SK-MEL-5 (cell line): Measurements from ENCODE around the gene EMX2. TPM values are rescaled to one million over a fixed set of nuclear protein-coding genes. Genes with fewer than 3 reads are reported as not detected.

ENCODE experiments used
- DNase-seq: peaks from one replicate; pipeline ENCODE4 v3.0.0-alpha.2; 2016; ENCODE audit warnings: low read depth, low spot score
- in situ Hi-C: cut with HindIII; loops from 2 replicates; pipeline ENCODE4 v1.10.0; 2016; ENCODE audit warnings: low sequenced_read_pairs, high pct_unique_total_duplicates, low pct_unique_long_range_greater_than_20kb
- total RNA-seq: library from RNA; depleted of rRNA; stranded (reverse); fragments of >200 nt; shearing (Covaris generic); gene quantifications from 2 replicates; pipeline ENCODE4 v1.2.3, GENCODE V29; 2014

Gene EMX2
- total RNA-seq, 1 experiment from 2014 or later: not detected

DNA sequence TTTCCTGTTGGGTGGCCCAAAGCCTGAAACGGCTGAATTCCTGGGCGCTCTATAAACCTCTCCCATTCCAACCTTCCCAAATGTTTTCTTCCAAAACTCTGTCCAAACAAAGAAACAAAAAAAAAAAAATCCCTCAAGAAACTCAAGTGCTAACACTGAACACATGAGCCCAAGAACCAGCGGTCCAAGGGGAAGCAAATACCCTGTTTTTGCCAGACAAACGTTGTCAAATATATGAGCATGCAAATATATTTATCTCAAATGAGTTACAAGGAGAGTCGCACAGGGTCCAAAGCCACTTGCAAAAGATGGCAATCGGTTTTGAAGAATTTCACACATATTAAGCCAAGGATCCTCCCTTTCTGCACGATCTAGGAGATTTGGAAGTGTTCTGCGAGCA is 23.3 kb upstream of the EMX2 start:
- DNase-seq: no peak
- in situ Hi-C loops: no loop called here

DNA sequence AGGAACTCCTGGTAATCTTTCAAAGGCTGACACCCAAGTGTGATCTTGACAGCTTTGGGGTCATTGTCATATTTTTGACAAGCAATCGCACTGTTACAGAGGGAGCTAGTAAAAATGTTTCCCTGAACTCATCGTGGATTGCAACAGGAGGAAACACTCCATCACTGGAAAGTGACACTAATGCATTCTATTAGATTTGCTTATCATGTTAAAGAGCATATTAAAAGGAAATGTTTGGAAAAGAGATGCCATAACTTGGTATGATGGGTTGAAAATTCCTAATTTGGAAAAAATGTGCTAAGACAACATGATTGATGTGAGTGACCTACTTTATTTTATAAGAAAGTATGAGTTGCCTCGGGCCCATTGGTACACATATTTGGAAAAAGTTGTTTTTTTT is 22.7 kb upstream of the EMX2 start:
- in situ Hi-C loops: no loop called here
- DNase-seq: no peak

DNA sequence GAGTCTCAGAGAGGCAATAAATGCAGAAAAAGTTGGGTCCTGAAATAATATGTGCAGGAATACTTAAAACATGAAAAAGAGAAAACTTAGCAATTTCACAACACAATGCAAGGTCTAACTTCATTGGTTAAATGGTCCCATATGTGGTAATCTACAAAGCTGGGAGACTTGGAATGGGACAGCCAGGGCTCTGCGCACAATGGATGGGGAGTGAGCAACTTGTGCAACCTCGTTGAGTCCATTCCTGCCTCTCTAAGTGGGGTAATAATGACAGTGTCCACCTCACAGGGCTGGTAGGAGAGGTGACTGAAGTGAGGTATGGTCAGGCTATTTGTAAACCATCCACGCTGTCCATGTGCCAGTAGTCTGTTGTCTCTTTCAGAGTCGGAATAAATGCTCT is 11.8 kb upstream of the EMX2 start:
- in situ Hi-C loops: no loop called here
- no peak for DNase-seq

DNA sequence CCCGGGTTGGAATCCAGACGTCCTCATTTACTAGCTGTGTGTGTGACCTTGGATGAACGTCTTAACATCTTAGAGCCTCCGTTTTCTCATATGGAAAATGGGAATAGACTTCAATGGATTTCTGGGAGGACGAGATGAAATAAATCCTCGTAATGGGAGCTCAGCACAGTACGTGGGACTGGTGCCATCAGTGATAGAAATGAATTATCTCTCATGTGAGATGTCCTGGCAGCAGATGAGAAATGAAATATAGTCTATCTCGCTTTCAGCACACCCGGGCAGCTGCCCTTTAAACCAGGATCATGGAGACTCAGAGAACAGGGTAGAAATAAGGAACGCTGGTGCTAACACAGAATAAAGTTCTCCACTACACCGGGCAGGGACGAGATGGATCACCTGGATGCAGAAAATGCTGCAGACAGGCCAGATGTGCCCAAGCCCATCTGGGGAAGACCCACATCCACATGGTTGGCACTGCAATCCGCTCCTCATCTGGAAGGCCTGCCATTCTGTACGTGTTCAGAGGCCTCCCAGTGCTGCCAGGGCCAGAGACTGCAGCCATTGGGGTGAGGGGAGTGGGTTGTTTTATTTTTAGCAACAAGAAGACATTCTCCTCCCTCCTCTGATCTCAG is 11.1 kb upstream of the EMX2 start:
- in situ Hi-C loops: no loop called here
- no peak for DNase-seq

DNA sequence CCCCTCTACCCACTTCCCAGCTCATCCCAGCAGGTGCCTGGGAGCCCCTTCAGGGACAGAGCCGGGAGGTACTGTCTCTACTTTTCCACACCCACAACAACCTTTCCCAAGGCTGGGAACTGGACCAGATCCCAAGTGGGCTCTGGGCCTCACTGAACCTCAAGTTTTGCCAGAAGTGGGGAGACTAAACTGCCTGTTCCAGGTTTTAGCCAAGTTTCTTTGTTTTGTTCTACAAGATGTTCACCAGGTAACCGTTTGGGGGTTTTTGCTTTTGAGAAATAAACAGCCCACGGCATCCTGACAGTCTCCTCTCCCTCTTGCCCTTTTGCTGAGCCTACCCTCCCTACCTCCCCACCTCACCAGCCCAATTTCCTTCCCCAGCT is 10.6 kb upstream of the EMX2 start:
- in situ Hi-C loops: no loop called here
- no peak for DNase-seq

DNA sequence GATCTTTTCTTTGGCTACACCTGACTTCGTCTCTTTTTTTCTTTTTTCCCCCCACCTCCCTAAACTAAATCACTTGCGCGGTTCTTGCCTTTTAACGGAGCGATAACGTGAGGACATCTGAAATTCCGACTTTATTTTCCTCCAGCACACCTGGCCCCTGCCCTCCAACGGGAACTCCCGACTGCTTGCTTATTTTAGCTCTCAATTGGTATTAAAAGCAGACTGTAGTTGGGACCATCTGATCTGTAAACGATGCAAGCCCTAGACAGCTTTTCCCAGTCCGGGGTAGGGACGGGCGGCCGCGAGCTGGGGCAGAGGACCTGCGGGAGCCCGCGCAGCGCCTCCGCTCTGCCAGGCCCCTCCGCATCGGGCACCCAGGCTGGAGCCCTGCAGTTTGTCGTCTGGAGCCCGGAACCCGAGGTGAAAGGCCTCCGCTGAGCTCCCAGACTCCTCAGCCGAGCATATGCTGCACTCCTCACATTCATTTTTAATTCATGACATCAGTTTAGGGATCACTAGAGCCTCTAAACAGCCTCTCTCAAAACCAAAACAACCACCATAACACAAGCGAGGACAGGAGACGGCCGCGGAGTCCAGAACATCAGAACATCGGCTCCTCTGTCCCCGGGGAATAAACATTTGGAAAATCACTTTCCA is 10.0 kb upstream of the EMX2 start:
- in situ Hi-C loops: no loop called here
- no peak for DNase-seq

DNA sequence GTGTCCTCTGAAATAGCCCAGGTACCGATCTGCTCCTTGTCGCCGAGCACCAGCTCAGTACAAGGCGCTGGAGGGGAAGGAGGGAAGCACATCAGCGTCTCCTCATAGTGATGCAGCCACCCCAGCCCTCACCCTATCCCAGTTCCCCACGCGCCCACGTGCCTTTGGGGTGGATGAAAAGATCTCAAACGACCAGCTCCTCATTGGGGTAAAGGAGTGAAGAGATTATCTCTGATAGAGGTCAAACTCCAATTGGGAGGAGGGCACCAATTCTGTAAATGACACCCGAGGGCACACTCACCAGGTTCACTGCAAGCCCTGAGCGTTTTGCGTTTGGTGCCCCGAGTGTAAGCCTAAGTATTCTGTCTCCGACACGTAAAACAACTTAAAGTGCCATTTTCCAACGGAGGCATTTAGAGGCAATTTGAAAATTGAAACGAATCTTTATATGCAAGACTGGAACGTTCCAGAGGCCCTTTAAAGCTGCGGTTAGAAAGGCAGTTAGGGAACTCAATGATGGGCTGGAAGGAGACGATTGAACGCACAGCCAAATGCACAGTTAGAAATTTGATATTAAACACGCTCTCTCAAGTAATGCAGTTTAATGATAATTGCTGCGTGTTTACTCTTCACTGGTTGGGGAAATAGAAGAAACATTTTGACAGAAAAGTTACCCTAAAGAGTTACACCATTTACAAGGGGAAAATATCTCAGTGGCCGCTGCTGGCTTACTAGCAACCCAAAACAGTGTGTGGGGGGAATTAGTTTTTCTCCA is 8.9 kb upstream of the EMX2 start:
- in situ Hi-C loops: no loop called here

DNA sequence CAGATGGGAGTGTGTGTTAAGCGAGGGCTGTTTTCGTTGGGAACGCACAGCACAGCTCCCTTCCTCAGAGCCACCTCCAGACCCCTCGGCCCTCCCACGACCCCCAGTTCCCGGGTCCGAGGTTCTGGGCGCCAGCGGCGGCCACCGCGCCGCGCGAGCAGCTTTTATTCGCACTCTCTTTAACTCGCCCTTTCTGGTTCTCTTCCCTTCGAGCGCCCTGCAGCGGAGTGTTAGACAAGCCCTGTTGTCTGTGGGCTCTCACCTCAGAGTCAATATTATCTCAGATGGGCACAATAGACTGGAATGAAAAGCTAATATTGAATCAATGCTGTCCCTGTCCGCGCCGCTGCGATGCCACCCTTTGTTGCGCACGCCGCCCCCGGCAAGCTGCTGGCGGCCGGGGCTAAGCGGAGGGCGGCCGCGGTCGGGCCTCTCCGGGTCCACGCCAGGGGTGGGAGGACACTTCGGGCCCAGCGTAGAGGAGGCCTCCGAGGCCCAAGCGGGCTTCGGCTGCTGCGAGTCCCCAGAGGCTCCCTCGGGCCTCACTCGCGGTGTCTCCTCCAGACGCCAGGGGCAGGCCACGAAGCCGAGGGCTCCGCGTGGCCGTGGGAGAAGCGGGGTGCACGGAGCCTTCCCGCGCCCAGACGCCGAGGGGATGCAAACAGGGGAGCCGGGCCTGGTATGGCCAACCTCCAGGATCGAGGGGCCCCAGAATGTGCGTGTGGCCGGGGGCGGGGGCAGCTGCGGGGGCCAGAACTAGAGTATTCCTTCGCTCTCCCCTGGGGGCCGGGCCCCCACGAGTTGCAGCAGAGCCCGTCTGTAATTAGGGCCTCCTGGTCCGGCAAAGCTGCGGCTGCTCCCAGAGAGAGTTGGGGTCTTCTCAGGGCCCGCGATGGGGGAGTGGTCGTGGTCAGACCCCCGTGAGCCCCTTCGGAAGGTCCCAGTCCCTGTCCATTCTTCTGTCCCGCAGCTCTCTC is 7.9 kb upstream of the EMX2 start:
- no peak for DNase-seq
- in situ Hi-C loops: no loop called here

More for the DNA sequence above, 8.9 kb upstream of the EMX2 start:
- no peak for DNase-seq

DNA sequence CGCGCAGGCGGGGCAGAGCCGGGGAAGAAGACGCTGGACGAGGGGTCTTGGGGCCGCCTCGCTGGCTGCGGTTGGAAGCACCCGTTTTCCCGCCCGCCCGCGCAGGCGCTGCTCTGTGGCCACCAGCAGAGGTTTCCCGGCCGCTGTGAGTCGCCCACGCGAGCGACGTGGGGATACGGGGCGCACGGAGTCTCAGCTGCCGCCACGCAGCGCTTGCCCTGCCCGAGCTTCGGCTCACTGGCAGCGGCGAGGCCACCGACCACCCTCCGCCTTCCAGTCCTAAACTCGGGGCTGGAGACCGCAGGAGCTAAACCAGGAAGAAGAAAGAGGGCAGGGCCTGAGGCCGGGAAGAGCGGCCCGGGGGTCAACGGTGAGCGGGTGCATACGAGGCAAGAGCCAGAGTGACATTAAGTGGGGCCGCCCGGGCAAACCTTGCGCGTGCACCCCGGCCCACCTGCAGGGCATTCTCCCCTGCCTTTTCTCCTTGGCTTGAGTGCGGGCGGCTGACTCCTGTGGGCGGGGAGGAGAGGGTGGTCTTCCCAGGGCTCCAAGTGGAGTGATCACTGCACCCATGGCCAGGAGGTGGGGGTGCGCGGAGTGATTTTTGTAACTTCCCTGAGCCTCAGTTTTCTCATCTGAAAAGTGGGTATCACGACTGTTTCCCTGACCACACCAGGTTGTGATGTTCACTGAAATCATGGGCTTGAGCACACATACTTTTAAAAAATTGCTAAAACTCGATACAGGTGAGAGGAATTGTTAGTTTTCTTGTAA is 7.1 kb upstream of the EMX2 start:
- in situ Hi-C loops: no loop called here
- DNase-seq: no peak

DNA sequence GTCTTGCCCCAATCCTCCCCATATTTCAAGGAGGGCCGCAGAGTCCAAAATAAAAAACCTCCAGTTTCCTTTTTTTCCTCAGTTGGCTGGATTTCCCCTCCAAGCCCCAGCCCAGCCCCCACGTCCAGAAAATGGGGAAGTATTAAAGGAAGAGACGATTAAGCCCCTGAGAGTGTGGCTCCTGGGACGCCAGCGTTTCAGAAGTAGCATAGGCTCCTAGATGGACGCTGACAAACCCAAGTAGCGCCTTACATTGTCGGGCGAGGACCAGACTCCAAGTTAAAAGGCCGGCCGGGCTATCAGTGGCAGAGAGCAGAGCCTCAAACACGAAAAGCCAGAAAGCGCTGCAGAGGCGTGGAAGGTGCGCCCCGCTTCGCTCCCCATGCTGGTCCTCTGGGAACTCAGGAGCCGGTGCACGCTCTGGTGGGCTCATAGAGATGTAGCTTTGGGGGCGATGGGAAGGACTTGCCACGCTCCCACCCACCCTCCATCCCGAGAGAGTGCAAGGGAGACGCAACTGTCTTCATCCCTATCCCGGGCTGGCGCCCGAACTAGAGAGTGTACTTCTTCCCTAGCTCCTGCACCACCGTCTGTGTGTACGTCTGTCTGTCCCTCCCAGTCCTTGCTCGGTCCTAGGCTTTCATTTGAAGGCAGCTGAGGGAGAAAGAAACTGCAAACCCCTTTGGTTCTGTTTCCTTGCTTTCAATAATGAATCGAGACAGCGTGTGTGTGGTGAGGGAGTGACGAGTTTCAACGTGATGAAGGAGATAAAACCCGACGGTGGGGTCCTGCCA is 6.3 kb upstream of the EMX2 start:
- in situ Hi-C loops: no loop called here
- no peak for DNase-seq

DNA sequence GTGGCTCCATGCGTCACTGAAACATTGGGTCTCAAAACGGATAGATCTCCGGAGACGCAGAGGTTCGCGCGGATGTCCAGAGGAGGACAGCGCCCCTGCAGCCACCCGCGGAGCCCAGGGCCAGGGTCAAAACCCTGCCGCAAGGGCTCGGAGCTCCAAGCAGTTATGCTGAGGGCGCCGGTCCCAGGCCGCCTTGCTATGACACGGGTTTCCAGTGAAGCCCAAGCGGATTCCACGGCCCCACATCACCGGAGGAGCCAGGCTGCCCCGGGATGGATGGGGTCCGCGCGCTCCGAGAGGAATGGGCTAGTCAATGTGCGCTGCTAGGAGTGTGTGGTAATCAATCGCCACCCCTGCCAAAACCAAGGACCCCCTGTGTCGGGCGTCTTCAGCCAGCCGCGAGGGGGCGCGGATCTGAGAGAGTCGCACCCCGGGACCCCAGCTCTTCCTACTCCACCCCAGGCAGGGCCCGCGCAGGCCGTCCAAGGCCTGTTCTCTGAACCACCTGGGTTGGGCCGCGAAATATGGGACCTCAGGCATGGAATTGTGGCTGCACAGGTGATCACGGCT is 5.6 kb upstream of the EMX2 start:
- no peak for DNase-seq
- in situ Hi-C loops: no loop called here

DNA sequence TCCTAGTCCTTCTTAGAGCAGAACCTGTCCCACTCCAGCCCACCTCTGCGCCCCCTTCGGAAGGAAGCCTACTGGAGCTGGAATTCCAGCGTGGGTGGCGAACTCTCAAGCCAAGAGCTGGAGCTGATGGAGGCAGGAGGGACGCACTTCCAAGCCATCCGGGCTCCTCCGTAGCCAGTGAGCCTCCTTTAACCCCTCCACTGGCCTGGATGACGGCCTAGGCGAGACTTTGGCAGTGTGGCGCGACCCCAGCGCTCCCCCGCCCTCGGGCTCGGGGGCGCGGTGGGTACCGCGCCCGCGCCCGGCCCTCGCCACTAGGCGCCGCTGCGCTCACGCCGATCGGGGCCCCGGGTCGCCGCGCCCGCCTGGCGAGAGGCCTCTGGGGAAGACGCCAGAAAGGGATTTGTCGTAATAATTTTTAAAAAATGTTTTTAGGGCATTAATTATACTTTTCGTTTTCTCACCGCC is 5.1 kb upstream of the EMX2 start:
- peak; percentile 9 for DNase-seq
- in situ Hi-C loops: no loop called here

DNA sequence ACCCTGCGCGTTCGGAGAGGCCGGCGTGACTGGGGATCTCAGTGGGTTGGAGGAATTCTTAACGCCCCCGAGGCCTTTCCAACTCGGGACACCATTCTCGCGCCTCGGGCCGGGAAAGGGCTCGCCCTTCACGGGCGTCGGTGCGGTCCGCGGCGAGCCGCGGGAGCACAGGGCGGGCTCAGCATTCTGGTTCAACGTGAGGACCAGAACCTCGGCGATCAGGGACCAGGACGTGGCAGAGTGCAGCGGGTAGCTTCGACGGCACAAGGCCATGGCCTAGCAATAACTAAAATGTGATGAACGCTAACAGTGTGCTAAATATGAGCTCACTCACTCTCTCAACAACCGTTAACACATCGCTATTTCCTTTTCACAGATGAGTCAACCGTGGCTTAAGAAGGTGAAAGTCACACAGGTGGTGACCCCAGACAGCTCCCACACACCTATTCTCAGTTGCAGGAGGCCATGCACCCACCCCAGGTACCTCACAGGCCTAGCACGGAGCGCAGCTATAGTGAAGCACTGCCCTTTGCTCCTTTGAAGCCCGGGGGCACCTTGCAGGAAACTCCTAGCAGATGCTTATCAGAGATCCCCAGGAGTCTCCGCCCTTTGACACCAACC is 4.5 kb upstream of the EMX2 start:
- no peak for DNase-seq
- in situ Hi-C loops: no loop called here

DNA sequence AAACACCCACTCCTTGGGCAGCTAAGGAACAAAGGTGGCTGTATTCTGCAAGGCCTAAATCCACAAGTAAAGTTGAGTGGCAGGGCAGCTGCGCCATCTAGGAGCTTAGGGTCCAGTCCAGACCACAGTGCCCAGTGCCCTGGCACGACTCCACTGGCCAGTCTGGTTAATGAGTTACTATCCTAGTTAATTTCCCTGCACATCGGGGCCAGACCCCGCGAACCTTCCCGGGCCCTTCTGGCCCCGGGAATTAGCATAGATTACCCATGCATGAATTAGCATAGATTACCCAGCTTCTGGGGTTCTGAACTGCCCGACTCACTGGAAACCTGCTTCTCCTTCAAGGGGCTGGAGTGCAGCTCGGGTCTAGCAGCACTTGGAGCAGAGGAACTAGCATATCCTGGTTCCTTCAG is 3.2 kb upstream of the EMX2 start:
- in situ Hi-C loops: no loop called here

DNA sequence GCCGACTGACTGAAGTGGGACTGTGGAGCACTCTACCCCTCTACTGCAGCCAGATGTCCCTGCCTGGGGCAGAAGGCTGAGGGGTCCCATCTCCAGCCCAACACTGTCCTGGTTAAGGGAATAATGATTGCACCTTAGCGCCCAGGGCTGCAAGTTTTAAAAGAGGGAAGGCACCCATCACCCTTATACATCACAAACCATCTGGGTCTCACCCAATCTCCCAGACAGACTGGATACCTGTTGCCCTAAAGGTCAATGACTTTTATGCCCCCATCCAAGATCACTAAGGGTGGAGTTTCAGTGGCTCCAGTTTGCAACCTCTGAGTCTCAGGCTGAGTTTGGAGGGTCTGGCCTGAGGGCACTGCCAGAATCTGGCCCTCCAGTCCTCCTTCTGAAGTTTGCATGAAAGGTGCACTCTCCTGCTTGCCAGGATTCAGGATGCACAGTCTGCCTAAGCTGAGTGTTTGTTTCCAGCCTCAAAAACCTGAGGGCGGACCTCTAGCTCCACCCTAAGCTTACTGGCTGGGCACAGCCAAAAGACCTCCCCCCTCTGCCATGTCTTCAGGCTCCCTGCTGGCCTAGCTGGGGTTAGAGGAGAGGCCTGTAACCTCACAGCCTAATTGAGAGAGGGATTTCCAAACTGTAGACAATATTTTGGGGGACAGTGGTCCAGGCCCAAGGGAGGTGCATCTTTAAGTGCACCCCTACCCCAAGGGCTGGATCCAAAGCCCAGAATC is 2.5 kb upstream of the EMX2 start:
- no peak for DNase-seq
- in situ Hi-C loops: no loop called here

More for the DNA sequence above, 3.2 kb upstream of the EMX2 start:
- DNase-seq: no peak
